Ascending aorta (tissue), 2 donors: ENCODE results near the gene DOCK3. TPM values are rescaled to one million over a fixed set of nuclear protein-coding genes. Genes with fewer than 3 reads are reported as not detected.
"Not testable (repeated sequence)": the region's sequence is repeated elsewhere in the genome, so short reads cannot be mapped to it uniquely, and the experiment has no call there.

Experiments used
- DNase-seq, 2 donors: peaks; one replicate each; pipeline ENCODE4 v3.0.0-alpha.2; 2019; ENCODE audit warnings: low spot score in 2 of 2
- H3K27ac ChIP-seq, 2 donors: fragments of 200-600 bp; sonication (generic); one replicate each; pipeline ENCODE4 v1.5.1; 2016 to 2017; ENCODE audit warnings: mild to moderate bottlenecking in 1 of 2
- H3K27me3 ChIP-seq: fragments of 200-600 bp; sonication (generic); one replicate; pipeline ENCODE4 v1.5.1; 2017
- H3K36me3 ChIP-seq, 2 donors: fragments of 200-600 bp; sonication (generic); one replicate each; pipeline ENCODE4 v1.5.1; 2016
- H3K4me1 ChIP-seq, 2 donors: fragments of 200-600 bp; sonication (generic); one replicate each; pipeline ENCODE4 v1.5.1; 2016 to 2017; ENCODE audit warnings: mild to moderate bottlenecking in 1 of 2
- H3K4me3 ChIP-seq, 2 donors: fragments of 200-600 bp; sonication (generic); one replicate each; pipeline ENCODE4 v1.5.1; 2016 to 2017; ENCODE audit warnings: mild to moderate bottlenecking in 1 of 2
- H3K9me3 ChIP-seq, 2 donors: fragments of 200-600 bp; sonication (generic); one replicate each; pipeline ENCODE4 v1.5.1; 2016
- CTCF ChIP-seq, 3 experiments: fragments of 200-600 bp in 2 of 3; fragments of 450-650 bp in 1 of 3; sonication (generic) in 2 of 3; IDR thresholded peaks; one replicate each; pipeline ENCODE4 v1.5.1; 2016 to 2019; ENCODE audit warnings: antibody characterized with exemption in 3 of 3, mild to moderate bottlenecking in 1 of 3, moderate library complexity in 1 of 3
- intact Hi-C: fragments of 100-400 bp; cut with DNase I; formaldehyde crosslinking; loops from one replicate; pipeline ENCODE4 v1.15.1; 2023
- total RNA-seq: library from RNA; depleted of rRNA; stranded (reverse); fragments of >200 nt; gene quantifications from one replicate; pipeline ENCODE4 v1.1.0, GENCODE V29; 2016

Gene DOCK3
- total RNA-seq, 1 donor from 2014 or later, result 3.9 TPM

DNA sequence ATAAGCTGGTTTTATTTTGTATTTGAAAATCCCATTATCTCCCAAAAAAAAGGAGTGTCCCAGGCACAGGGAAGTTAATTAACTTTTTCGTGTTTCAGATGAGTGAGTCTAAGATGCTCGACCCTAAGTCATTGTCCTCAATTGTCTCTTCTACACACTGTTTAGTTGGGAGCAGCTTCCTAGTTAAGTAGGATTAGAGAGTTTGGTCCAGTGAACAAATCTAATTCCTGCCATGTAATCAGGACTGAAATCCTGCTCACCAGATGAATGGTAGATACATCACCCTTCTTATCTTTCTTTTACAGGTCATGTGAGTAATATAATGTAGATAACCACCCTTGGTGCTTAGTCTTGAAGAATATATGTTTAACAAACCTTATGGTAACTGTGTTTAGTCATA lies 481.4 kb downstream of the DOCK3 start:
- H3K9me3 ChIP-seq, result no peaks in the 10 kb centered on the region
- no peak overlapping the region for H3K4me3 ChIP-seq
- intact Hi-C loops, result no loop called here
- H3K27me3 ChIP-seq, result no peaks in the 10 kb centered on the region
- H3K27ac ChIP-seq, result no peak overlapping the region
- no peak for DNase-seq
- no peaks in the 10 kb centered on the region for H3K4me1 ChIP-seq
- no peak for TF ChIP-seq CTCF (IDR thresholded peaks at IDR 0.05)
- H3K36me3 ChIP-seq, result no peaks in the 10 kb centered on the region

- intact Hi-C loops, result no loop called here
- no peak overlapping the region for H3K27ac ChIP-seq
- DNase-seq, result no peak
- H3K4me3 ChIP-seq, result no peak overlapping the region
- no peaks in the 10 kb centered on the region for H3K9me3 ChIP-seq
- no peaks in the 10 kb centered on the region for H3K27me3 ChIP-seq
- no peaks in the 10 kb centered on the region for H3K36me3 ChIP-seq
- no peak for TF ChIP-seq CTCF (IDR thresholded peaks at IDR 0.05)
- no peaks in the 10 kb centered on the region for H3K4me1 ChIP-seq
These were observed 488.3 kb downstream of the DOCK3 start for GRCh38 chr3:51163051-51163450.

GRCh38 chr3:51173518-51174271 lies 499.0 kb downstream of the DOCK3 start:
- H3K27me3 ChIP-seq, result no peaks in the 10 kb centered on the region
- TF ChIP-seq CTCF (IDR thresholded peaks at IDR 0.05), result no peak
- no peak overlapping the region for H3K4me3 ChIP-seq
- H3K27ac ChIP-seq, result no peak overlapping the region
- no peak for DNase-seq
- peaks cover 13 to 27% of the 10 kb centered on the region in 2 donors for H3K9me3 ChIP-seq
- no peaks in the 10 kb centered on the region for H3K4me1 ChIP-seq
- intact Hi-C loops, result no loop called here
- H3K36me3 ChIP-seq, result no peaks in the 10 kb centered on the region

- no peak for DNase-seq
- intact Hi-C loops, result no loop called here
These were observed 502.2 kb downstream of the DOCK3 start for GRCh38 chr3:51176923-51177322.

DNA sequence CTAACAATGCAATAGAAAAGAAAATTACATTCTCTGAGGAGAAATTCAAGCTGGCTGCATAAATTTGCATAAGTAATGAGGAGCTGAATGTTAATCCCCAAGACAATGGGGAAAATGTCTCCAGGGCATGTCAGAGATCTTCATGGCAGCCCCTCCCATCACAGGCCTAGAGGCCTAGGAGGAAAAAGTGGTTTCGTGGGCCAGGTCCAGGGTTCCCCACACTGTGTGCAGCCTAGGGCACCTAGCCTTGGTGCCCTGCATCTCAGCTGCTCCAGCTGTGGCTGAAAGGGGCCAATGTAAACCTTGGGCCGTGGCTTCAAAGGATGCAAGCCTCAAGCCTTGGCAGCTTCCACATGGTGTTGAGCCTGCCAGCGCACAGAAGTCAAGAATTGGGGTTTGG lies 511.7 kb downstream of the DOCK3 start:
- H3K27me3 ChIP-seq, H3K4me1 ChIP-seq, H3K27ac ChIP-seq, DNase-seq, intact Hi-C loops, H3K9me3 ChIP-seq, H3K4me3 ChIP-seq, H3K36me3 ChIP-seq: not testable (repeated sequence)

More at GRCh38 chr3:51176923-51177322, 502.2 kb downstream of the DOCK3 start:
- Histone ChIP-seq H3K36me3 (no peaks in the 10 kb centered on the region), H3K27me3 (no peaks in the 10 kb centered on the region), H3K4me3 (no peak overlapping the region), H3K27ac (no peak overlapping the region), H3K9me3 (peaks cover 13 to 21% of the 10 kb centered on the region in 2 donors), H3K4me1 (no peaks in the 10 kb centered on the region)
- no peak for TF ChIP-seq CTCF (IDR thresholded peaks at IDR 0.05)

DNA sequence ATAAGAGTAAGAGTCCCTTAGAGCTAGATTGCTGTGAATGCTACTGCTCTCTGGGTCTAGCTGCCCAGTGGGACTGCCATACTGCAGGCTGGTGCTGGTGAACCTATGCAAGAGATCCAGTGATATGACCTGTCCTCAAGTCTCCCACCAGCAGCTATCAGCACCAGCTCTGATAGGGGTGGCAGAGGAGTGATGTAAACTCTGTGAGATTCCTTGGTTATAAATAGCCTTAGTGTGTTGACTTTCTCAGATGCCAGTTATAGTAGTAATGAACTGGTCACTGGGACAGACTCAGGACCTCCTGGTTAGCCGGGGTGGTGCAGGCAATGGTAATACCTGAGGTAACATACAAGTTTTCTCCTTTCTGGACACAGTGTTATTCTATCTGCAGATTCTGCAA lies 515.5 kb downstream of the DOCK3 start:
- TF ChIP-seq CTCF (IDR thresholded peaks at IDR 0.05), result no peak
- no peaks in the 10 kb centered on the region for H3K36me3 ChIP-seq

More for the DNA sequence above, 515.5 kb downstream of the DOCK3 start:
- no peak overlapping the region for H3K4me3 ChIP-seq
- intact Hi-C loops, result no loop called here
- DNase-seq, result no peak
- H3K4me1 ChIP-seq, result no peaks in the 10 kb centered on the region
- no peak overlapping the region for H3K27ac ChIP-seq
- no peaks in the 10 kb centered on the region for H3K27me3 ChIP-seq
- peaks cover 0 to 8% of the 10 kb centered on the region in 2 donors for H3K9me3 ChIP-seq
